Fibroblast of skin of left quadriceps (primary cell): ENCODE results near the gene APBB1IP.
A peak's percentile ranks its signal among the peaks of the same experiment; 100 is the strongest.
"Not testable (repeated sequence)": the region's sequence is repeated elsewhere in the genome, so short reads cannot be mapped to it uniquely, and the experiment has no call there.

Source experiments
- DNase-seq, 2 experiments: peaks; one replicate each; pipeline ENCODE4 v3.0.0-alpha.2; 2013; ENCODE audit warnings: low read depth in 2 of 2

Gene APBB1IP

DNA sequence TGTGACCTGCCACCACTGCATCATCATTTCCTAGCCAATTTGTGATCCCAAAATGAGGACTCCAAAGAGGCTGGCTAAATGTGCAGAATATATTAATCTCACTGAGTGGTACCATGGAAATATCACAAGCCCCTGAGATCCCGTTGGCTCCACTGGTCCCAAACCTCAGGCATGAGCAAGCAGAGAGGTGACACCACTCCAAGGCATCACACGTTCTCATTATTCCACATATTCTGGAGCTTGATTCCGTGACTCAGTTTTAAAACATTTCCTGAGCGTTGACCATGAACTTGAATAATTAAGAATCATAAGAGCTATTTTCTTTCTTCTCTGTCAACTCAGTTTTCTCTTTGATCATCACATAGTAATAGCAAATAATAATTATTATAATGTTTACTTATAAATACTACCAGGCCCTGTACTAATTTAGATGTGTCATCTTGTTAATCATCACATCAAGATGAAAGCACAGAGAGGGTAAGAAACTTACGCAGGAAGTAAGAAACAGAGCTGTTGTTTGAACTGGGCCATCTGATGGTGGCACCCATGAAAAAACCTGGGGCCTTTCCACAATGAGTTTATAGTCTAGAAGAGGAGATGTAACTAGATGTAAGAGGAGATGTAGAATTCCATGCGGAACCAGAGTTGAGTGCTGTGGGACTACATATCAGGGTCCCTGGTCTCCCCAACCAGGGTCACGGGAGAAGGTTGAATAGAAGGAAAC, 3.5 kb downstream of the APBB1IP start:
- DNase-seq = no peak

- no peak for DNase-seq
Measured at GRCh38 chr10:26445411-26446031, 7.4 kb downstream of the APBB1IP start.

DNA sequence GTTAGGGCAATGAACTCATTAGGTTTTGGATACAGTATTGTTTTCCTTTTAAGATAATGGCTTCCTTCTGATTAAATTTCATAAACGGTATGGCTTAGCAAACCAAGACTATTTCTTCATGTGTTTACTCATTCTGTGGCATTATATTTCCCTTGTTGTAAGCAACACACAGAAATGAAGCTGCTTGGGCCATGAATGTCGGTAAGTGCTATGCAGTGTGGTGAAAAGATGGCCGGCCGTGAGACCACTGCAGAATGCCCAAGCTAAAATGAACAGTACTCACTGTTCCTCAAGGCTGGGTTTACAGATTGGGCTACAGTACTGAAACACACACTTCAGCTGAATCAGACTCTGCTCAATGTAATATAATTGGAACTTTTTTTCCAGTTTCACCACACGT, 8.1 kb downstream of the APBB1IP start:
- no peak for DNase-seq

- DNase-seq = no peak
Measured at GRCh38 chr10:26448292-26448691, 10.2 kb downstream of the APBB1IP start.

- DNase-seq = no peak
Measured at GRCh38 chr10:26448706-26449435, 10.7 kb downstream of the APBB1IP start.

- no peak for DNase-seq
Measured at GRCh38 chr10:26449726-26450125, 11.6 kb downstream of the APBB1IP start.

GRCh38 chr10:26451903-26452302, 13.8 kb downstream of the APBB1IP start:
- no peak for DNase-seq

DNA sequence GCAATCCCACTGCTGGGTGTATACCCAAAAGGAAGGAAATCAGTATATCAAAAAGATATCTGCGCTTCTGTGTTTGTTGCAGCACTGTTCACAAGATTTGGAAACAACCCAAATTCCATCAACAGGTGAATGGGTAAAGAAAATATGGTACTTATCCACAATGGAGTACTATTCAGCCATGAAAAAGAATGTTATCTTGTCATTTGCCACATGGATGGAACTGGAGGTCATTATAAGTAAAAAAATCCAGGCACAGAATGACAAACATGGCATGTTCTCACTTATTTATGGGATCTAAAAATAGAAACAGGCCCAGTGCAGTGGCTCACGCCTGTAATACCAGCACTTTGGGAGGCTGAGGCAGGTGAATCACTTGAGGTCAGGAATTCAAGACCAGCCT, 15.7 kb downstream of the APBB1IP start:
- no peak for DNase-seq

DNA sequence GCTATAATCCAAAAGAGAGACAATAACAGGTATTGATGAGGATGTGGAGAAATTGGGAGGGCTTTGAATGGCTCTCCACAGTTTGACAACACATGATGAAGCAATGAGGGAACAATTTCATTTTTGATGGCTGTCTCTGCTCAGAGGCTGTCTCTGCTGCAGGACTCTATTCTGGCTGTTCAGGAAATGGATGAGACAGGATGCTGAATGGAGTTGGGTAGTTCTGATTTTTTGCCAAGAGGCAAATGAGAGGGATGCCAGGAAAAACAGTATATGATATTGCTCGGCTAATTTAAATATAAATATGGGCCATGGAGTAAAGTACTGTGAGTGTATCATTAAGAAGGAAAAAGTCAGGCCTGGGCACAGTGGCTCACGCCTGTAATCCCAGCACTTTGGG, 16.8 kb downstream of the APBB1IP start:
- no peak for DNase-seq

DNA sequence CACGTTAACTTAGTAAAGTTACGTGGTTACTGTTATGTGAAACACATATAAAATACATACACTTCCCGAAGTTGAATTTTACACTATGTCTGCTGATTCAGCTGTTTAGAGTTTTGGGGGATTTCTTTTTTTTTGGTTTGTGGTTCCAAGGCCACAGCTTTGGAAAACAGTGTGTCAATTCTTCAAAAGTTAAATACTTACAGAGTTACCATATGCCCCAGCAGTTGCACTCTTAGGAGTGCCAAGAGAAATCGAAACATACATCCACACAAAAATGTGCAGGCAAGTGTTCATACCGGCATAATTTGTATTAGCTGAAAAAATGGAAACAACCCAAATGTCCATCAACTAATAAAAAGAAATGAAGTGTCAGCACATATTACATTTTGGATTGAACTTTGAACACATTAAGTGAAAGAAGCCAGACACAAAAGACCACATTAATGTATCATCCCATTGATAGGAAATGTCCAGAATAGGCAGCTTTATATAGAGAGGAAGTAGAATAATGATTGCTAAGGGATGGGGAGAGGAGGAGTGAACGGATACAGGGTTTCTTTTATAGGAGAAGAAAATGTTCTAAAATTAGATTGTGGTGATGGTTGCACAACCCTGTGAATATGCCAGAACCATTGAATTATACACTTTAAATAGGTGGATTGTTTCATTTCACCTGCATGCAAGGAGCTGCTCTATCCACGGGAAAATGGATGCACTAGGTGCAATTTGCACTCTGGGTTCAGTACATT, 17.6 kb downstream of the APBB1IP start:
- no peak for DNase-seq

GRCh38 chr10:26457088-26457487, 18.9 kb downstream of the APBB1IP start:
- DNase-seq = no peak

- no peak for DNase-seq
Measured at GRCh38 chr10:26460736-26461135, 22.6 kb downstream of the APBB1IP start.

- no peak for DNase-seq
Measured at GRCh38 chr10:26463986-26464385, 25.8 kb downstream of the APBB1IP start.

DNA sequence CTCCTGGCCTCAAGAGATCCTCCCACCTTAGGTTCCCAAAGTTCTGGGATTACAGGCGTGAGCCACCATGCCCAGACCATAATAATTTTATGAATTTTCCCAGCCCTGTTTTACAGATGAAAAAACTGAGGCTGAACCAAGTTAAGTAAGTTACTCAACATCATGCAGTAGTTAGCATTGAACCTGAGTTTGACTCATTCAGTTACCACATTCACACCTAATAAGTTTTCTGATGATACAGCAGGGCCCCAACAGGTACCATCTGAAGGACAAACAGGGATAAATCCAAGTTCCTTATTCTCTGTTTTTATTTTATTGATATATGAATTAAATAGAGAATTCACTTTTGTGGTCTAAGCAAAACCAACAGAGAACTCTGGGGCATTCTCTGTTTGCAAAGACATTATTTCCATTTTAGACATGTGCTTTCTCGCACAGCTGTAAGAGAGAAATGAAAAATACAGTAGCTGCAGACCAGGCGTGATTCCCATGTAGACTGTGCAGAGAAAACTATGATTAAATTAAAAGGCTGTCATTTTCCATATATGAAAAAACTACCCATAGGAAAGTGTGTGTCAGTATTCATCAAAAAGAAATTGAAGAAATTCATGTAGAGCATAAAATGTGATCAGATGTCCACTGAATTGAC, 26.6 kb downstream of the APBB1IP start:
- no peak for DNase-seq

- not testable (repeated sequence) for DNase-seq
Measured at GRCh38 chr10:26466531-26466930, 28.4 kb downstream of the APBB1IP start.

GRCh38 chr10:26467639-26468038, 29.5 kb downstream of the APBB1IP start:
- no peak for DNase-seq

DNA sequence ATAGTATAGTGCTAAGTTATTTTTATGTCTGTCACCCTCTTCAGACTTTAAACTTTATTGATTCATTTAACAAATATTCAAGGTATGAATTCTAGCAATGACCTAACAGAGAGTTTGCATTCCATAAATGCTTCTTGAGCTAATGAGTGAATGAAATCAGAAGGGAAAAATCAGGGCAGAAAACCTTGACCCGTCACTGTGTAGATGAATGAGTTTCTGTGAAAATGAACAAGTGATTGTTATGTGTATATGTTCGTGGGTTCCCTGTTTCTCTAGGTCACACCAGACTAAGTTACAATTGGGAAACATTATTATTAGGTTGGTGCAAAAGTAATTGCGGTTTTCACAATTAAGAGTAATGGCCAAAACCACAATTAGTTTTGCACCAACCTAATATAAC, 30.1 kb downstream of the APBB1IP start:
- DNase-seq = no peak

GRCh38 chr10:26468700-26469099, 30.6 kb downstream of the APBB1IP start:
- no peak for DNase-seq

DNA sequence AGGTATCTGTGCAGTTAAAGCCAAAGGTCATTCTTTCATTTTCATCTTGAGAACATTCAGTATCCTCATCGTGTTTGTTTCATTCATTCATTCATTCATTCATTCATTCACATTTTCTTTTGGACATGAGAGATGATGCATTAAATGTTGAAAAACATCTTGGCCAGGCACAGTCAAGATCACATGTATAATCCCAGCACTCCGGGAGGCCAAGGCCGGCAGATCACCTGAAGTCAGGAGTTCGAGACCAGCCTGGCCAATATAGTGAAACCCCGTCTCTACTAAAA, 34.3 kb downstream of the APBB1IP start:
- DNase-seq = no peak

- DNase-seq = peak in 1 of 2 experiments; percentile 30
Measured at GRCh38 chr10:26474026-26474425, 35.9 kb downstream of the APBB1IP start.

- DNase-seq = not testable (repeated sequence)
Measured at GRCh38 chr10:26474845-26475244, 36.7 kb downstream of the APBB1IP start.

- no peak for DNase-seq
Measured at GRCh38 chr10:26475386-26475785, 37.2 kb downstream of the APBB1IP start.
